GM21367 (cell line): ENCODE results near the gene ZNF526.
A peak's percentile ranks its signal among the peaks of the same experiment; 100 is the strongest.

ENCODE experiments used
- ATAC-seq: cut with Tn5 transposase; IDR thresholded peaks from one replicate; pipeline ENCODE4 v1.9.1; 2021; ENCODE audit not compliant: unreplicated experiment

Gene ZNF526

GRCh38 chr19:42220751-42221097 is 612 bp downstream of the ZNF526 start:
- no peak for ATAC-seq

- no peak for ATAC-seq
Measured at GRCh38 chr19:42224940-42225717, 5.0 kb downstream of the ZNF526 start.

GRCh38 chr19:42225718-42226292 is 5.7 kb downstream of the ZNF526 start:
- ATAC-seq: no peak

GRCh38 chr19:42226886-42227285 is 6.8 kb downstream of the ZNF526 start:
- no peak for ATAC-seq

GRCh38 chr19:42228641-42229040 is 8.5 kb downstream of the ZNF526 start:
- no peak for ATAC-seq

- ATAC-seq: no peak
Measured at GRCh38 chr19:42229301-42229854, 9.3 kb downstream of the ZNF526 start.

GRCh38 chr19:42229855-42230351 is 9.8 kb downstream of the ZNF526 start:
- no peak for ATAC-seq

- no peak for ATAC-seq
Measured at GRCh38 chr19:42230571-42230970, 10.5 kb downstream of the ZNF526 start.

- no peak for ATAC-seq
Measured at GRCh38 chr19:42232435-42232834, 12.3 kb downstream of the ZNF526 start.

GRCh38 chr19:42233106-42233505 is 13.0 kb downstream of the ZNF526 start:
- ATAC-seq: no peak

- ATAC-seq: no peak
Measured at GRCh38 chr19:42233678-42234292, 13.7 kb downstream of the ZNF526 start.

- ATAC-seq: no peak
Measured at GRCh38 chr19:42234364-42234763, 14.3 kb downstream of the ZNF526 start.

- ATAC-seq: no peak
Measured at GRCh38 chr19:42235181-42235580, 15.1 kb downstream of the ZNF526 start.

- ATAC-seq: no peak
Measured at GRCh38 chr19:42239544-42240220, 19.6 kb downstream of the ZNF526 start.

- no peak for ATAC-seq
Measured at GRCh38 chr19:42241279-42241678, 21.2 kb downstream of the ZNF526 start.

GRCh38 chr19:42242069-42242511 is 22.0 kb downstream of the ZNF526 start:
- peak; percentile 1 for ATAC-seq

GRCh38 chr19:42242512-42243409 is 22.6 kb downstream of the ZNF526 start, which contains the start of gene GSK3A:
Gene GSK3A, minus strand, starts transcription at chr19:42242602. Its CDS starts 137 bp downstream, at chr19:42242465.
- ATAC-seq: peak; percentile 48

- ATAC-seq: peak; percentile 35
Measured at GRCh38 chr19:42244347-42245220, 24.5 kb downstream of the ZNF526 start.

GRCh38 chr19:42245231-42245630 is 25.1 kb downstream of the ZNF526 start:
- ATAC-seq: no peak
